PFSK-1 (cell line): ENCODE results near the gene DCTN3.

ENCODE experiments used
- FOXP2 ChIP-seq: optimal IDR thresholded peaks from 2 replicates; pipeline ENCODE3; 2011; ENCODE audit warnings: borderline replicate concordance, control low read depth, inconsistent platforms; ENCODE audit not compliant: insufficient read depth; ENCODE audit errors: extremely low read length, extremely low read depth
- POLR2AphosphoS5 ChIP-seq: IDR thresholded peaks from 2 replicates; pipeline ENCODE4 v1.6.1; 2012; ENCODE audit warnings: low read depth, mild to moderate bottlenecking, control low read depth, low read length, moderate library complexity
- REST ChIP-seq, 2 experiments: IDR thresholded peaks; 2 replicates each; pipeline versions ENCODE4 v1.6.1 to v1.8.0; 2011 to 2012; ENCODE audit warnings: low read depth in 2 of 2, low read length in 2 of 2, control low read depth in 1 of 2, inconsistent platforms in 1 of 2, mild to moderate bottlenecking in 1 of 2, moderate library complexity in 1 of 2; ENCODE audit not compliant: insufficient read depth in 1 of 2
- SIN3A ChIP-seq: IDR thresholded peaks from 2 replicates; pipeline ENCODE4 v1.6.1; 2012; ENCODE audit warnings: mild to moderate bottlenecking, low read length, moderate library complexity, borderline replicate concordance; ENCODE audit not compliant: insufficient read depth
- TAF1 ChIP-seq: IDR thresholded peaks from 2 replicates; pipeline ENCODE4 v1.6.1; 2012; ENCODE audit warnings: low read length, control low read depth, borderline replicate concordance; ENCODE audit not compliant: insufficient read depth

DNA sequence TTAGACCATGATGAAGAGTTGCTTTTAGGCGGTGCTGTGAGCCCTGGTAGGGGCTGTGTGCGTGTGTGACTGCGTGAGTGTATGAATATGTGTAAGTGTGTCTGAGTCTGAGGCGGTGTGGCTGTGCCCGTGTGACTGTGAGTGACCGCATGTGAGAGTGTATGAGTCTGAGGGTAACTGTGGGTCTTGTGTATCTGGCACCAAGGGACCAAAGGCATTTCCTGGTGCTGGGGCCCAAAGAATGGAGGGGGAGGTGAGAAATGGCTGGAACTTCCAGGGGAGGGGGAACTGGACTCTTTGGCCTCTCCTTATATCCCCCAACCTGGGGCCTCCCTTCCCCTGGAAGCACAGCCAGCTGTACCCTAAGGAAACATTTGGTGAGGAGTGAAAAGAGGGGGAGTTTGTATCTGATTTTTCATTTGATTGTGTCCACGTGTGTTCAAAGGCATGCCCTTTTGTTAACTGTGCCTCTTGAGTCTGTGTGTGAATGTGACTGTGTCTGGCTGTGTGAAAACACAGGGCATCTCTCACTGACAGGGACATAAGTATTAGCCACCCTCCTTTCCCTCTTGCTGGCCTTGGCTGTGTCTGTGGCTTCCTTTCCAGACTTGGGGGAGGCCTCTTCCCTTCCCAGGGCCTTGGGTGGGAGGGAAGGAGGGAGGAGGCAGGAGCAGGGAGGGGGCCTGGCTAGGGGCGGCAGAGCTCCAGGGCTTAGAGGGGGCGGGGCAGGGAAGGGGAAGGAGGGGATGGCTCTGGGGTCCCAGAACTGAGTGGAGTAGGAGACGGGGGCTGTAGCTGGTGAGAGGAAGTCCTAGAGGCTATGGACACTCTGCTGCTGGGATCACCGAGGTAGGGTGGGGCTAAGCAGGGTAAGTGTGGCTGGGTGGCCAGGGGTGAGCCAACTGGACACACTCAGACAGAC is 33.1 kb upstream of the DCTN3 start:
- TF ChIP-seq TAF1 (no peak), SIN3A (no peak), POLR2AphosphoS5 (no peak), FOXP2 (no peak), REST (IDR thresholded peaks at IDR 0.05; ENCODE audit: insufficient read depth in 1 of 2, low read depth in 2 of 2, low read length in 2 of 2) (no peak)
